ENCODE results near the gene AARS1.
"Not testable (repeated sequence)": the region's sequence is repeated elsewhere in the genome, so short reads cannot be mapped to it uniquely, and the experiment has no call there.

DNA sequence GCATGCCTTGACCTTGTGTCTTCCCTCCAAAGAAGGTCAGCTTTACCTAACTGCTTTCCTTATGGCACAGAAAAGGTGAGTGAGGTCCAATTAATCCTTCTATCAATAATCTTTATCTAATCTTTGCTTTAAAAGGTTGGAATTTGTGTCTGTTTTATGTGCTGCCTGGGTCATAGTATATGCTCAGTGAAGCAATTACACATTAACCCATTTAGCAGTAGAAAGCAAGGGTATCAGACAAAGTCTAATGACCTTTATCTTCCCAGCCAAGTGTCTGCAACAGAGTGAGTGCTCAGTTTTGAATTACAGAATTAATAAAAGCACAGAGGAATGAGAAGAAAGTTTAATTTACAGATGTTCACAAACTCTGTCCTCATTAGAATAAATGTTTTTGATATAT, 63.3 kb downstream of the AARS1 start:
- not testable (repeated sequence) for TF ChIP-seq ZNF274 (IDR thresholded peaks at IDR 0.05; ENCODE audit: low read depth, low read length); YY1 (IDR thresholded peaks at IDR 0.05; ENCODE audit: insufficient read depth, insufficient read length); SUZ12 (IDR thresholded peaks at IDR 0.05; ENCODE audit: extremely low read depth, insufficient read depth, insufficient read length)

Data from NT2/D1 (cell line).